Measurements from ENCODE around the gene TP73. TPM values are rescaled to one million over a fixed set of nuclear protein-coding genes. Genes with fewer than 3 reads are reported as not detected.
A peak's percentile ranks its signal among the peaks of the same experiment; 100 is the strongest.

TP73 gene
- total RNA-seq, 1 donor, result not detected

GRCh38 chr1:3774946-3775489, 122.7 kb downstream of the TP73 start:
- no peak overlapping the region for H3K4me3 ChIP-seq (ENCODE audit: low read depth, low read length)
- DNase-seq (ENCODE audit: low read depth), result peak; percentile 27
- TF ChIP-seq, protein P1, sequence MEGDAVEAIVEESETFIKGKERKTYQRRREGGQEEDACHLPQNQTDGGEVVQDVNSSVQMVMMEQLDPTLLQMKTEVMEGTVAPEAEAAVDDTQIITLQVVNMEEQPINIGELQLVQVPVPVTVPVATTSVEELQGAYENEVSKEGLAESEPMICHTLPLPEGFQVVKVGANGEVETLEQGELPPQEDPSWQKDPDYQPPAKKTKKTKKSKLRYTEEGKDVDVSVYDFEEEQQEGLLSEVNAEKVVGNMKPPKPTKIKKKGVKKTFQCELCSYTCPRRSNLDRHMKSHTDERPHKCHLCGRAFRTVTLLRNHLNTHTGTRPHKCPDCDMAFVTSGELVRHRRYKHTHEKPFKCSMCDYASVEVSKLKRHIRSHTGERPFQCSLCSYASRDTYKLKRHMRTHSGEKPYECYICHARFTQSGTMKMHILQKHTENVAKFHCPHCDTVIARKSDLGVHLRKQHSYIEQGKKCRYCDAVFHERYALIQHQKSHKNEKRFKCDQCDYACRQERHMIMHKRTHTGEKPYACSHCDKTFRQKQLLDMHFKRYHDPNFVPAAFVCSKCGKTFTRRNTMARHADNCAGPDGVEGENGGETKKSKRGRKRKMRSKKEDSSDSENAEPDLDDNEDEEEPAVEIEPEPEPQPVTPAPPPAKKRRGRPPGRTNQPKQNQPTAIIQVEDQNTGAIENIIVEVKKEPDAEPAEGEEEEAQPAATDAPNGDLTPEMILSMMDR (IDR thresholded peaks at IDR 0.05; ENCODE audit: insufficient read depth, low read depth, low read length), result no peak

GRCh38 chr1:3775490-3776230, 123.3 kb downstream of the TP73 start:
- TF ChIP-seq, protein P1 (IDR thresholded peaks at IDR 0.05; ENCODE audit: insufficient read depth, low read depth, low read length), result peak; percentile 33
- DNase-seq (ENCODE audit: low read depth), result peak; percentile 83
- H3K4me3 ChIP-seq (ENCODE audit: low read depth, low read length), result no peak overlapping the region

- no peak overlapping the region for H3K4me3 ChIP-seq (ENCODE audit: low read depth, low read length)
- DNase-seq (ENCODE audit: low read depth), result no peak
- TF ChIP-seq, protein P1 (IDR thresholded peaks at IDR 0.05; ENCODE audit: insufficient read depth, low read depth, low read length), result no peak
Measured at GRCh38 chr1:3776231-3776961, 124.1 kb downstream of the TP73 start.

DNA sequence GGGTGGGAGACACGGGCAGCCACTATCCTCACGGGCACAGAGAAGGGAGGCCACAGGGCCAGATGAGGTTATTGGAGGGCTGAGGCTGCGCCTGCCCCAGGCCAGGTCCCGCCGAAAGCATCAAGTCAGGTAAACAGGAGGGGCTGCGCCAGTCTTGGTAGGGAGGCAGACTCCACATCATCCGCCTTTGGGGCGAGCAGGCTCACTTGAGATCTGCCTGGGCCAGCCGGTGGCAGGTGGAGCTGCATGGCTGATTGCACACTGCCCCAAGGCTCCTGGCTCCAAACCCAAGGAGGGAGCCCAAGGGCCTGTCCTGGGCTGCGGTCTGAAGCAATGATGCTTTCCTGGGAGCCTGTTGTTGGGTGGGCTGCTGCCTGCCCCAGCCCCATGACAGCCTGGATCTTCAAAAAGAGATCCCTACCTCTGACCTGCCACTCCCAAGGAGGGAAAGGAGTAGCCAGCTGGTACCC, 124.8 kb downstream of the TP73 start:
- DNase-seq (ENCODE audit: low read depth), result no peak
- no peak overlapping the region for H3K4me3 ChIP-seq (ENCODE audit: low read depth, low read length)
- TF ChIP-seq, protein P1 (IDR thresholded peaks at IDR 0.05; ENCODE audit: insufficient read depth, low read depth, low read length), result no peak

GRCh38 chr1:3777647-3778589, 125.6 kb downstream of the TP73 start:
- H3K4me3 ChIP-seq (ENCODE audit: low read depth, low read length), result no peak overlapping the region
- TF ChIP-seq, protein P1 (IDR thresholded peaks at IDR 0.05; ENCODE audit: insufficient read depth, low read depth, low read length), result no peak
- DNase-seq (ENCODE audit: low read depth), result no peak

- H3K4me3 ChIP-seq (ENCODE audit: low read depth, low read length), result no peak overlapping the region
- DNase-seq (ENCODE audit: low read depth), result no peak
- TF ChIP-seq, protein P1 (IDR thresholded peaks at IDR 0.05; ENCODE audit: insufficient read depth, low read depth, low read length), result no peak
Measured at GRCh38 chr1:3778590-3779264, 126.4 kb downstream of the TP73 start.
